Left ventricle myocardium inferior (tissue), 1 donor: Measurements from ENCODE around the gene CDH4. TPM values are rescaled to one million over a fixed set of nuclear protein-coding genes. Genes with fewer than 3 reads are reported as not detected.
"Not testable (repeated sequence)": the region's sequence is repeated elsewhere in the genome, so short reads cannot be mapped to it uniquely, and the experiment has no call there.

ENCODE experiments used
- DNase-seq: peaks from one replicate; pipeline ENCODE4 v3.0.0-alpha.2; 2020
- H3K27ac ChIP-seq: fragments of 200-600 bp; replicated peaks from 2 replicates; pipeline ENCODE4 v1.8.0; 2021
- H3K27me3 ChIP-seq: fragments of 200-600 bp; 2 replicates; pipeline ENCODE4 v1.8.0; 2021; ENCODE audit warnings: low read depth
- H3K36me3 ChIP-seq: fragments of 200-600 bp; 2 replicates; pipeline ENCODE4 v1.8.0; 2021
- H3K4me1 ChIP-seq: fragments of 200-600 bp; 2 replicates; pipeline ENCODE4 v1.8.0; 2021
- H3K4me3 ChIP-seq: fragments of 200-600 bp; 2 replicates; pipeline ENCODE4 v1.8.0; 2021; ENCODE audit warnings: mild to moderate bottlenecking, moderate library complexity
- H3K9me3 ChIP-seq: fragments of 200-600 bp; replicated peaks from 2 replicates; pipeline ENCODE4 v1.8.0; 2021
- CTCF ChIP-seq: fragments of 200-600 bp; IDR thresholded peaks from 2 replicates; pipeline ENCODE4 v1.8.0; 2021; ENCODE audit warnings: antibody characterized with exemption, mild to moderate bottlenecking, borderline replicate concordance
- intact Hi-C: fragments of 100-400 bp; cut with micrococcal nuclease; formaldehyde crosslinking; loops from one replicate; pipeline ENCODE4 v1.11.0; 2022
- total RNA-seq: library from RNA; stranded (reverse); fragmentation: NEBNext Ultra II Directional; extraction: Animal tissue kit (Norgen Biotek cat#: 25700); gene quantifications from one replicate; pipeline ENCODE4 v1.2.1, GENCODE V29; 2021
- donor health status: DM: no; HTN: yes; CAD: no; lungs with severe emphysema.

CDH4 gene
- total RNA-seq, 1 donor from 2014 or later, result 0.05 TPM

GRCh38 chr20:61982191-61982950, 730.3 kb downstream of the CDH4 start:
- Histone ChIP-seq H3K36me3 (peaks cover 43% of the 10 kb centered on the region), H3K4me1 (peaks cover 20% of the 10 kb centered on the region), H3K27me3 (no peaks in the 10 kb centered on the region), H3K4me3 (no peak overlapping the region), H3K9me3 (no peaks in the 10 kb centered on the region), H3K27ac (no peak overlapping the region)
- TF ChIP-seq CTCF, result no peak
- intact Hi-C loops, result no loop called here
- no peak for DNase-seq

GRCh38 chr20:61982951-61983315, 730.9 kb downstream of the CDH4 start:
- no peak for DNase-seq
- H3K4me3 ChIP-seq, result no peak overlapping the region
- H3K9me3 ChIP-seq, result no peaks in the 10 kb centered on the region
- no peaks in the 10 kb centered on the region for H3K27me3 ChIP-seq
- peaks cover 20% of the 10 kb centered on the region for H3K4me1 ChIP-seq
- intact Hi-C loops, result no loop called here
- H3K27ac ChIP-seq, result no peak overlapping the region
- H3K36me3 ChIP-seq, result peaks cover 47% of the 10 kb centered on the region
- TF ChIP-seq CTCF, result no peak

- Histone ChIP-seq H3K4me3 (no peak overlapping the region), H3K9me3 (no peaks in the 10 kb centered on the region), H3K27ac (no peak overlapping the region), H3K27me3 (no peaks in the 10 kb centered on the region), H3K36me3 (peaks cover 55% of the 10 kb centered on the region), H3K4me1 (peaks cover 20% of the 10 kb centered on the region)
- TF ChIP-seq CTCF, result no peak
- intact Hi-C loops, result no loop called here
- no peak for DNase-seq
Measured at GRCh38 chr20:61983965-61984364, 731.9 kb downstream of the CDH4 start.

- intact Hi-C loops, H3K27ac ChIP-seq, H3K9me3 ChIP-seq, DNase-seq, H3K4me3 ChIP-seq, H3K27me3 ChIP-seq: not testable (repeated sequence)
- peaks cover 20% of the 10 kb centered on the region for H3K4me1 ChIP-seq
- H3K36me3 ChIP-seq, result peaks cover 54% of the 10 kb centered on the region
Measured at GRCh38 chr20:61984431-61984830, 732.4 kb downstream of the CDH4 start.

- no peak for TF ChIP-seq CTCF
- DNase-seq, result no peak
- peaks cover 20% of the 10 kb centered on the region for H3K4me1 ChIP-seq
- H3K9me3 ChIP-seq, result no peaks in the 10 kb centered on the region
- H3K36me3 ChIP-seq, result peaks cover 57% of the 10 kb centered on the region
- H3K27ac ChIP-seq, result no peak overlapping the region
- H3K4me3 ChIP-seq, result no peak overlapping the region
- intact Hi-C loops, result no loop called here
- H3K27me3 ChIP-seq, result no peaks in the 10 kb centered on the region
Measured at GRCh38 chr20:61985096-61985495, 733.0 kb downstream of the CDH4 start.

- peaks cover 71% of the 10 kb centered on the region for H3K36me3 ChIP-seq
Measured at GRCh38 chr20:61986762-61987321, 734.8 kb downstream of the CDH4 start.

More at GRCh38 chr20:61986762-61987321, 734.8 kb downstream of the CDH4 start:
- Histone ChIP-seq H3K27ac (peak overlapping the region; percentile 52), H3K4me3 (no peak overlapping the region), H3K4me1 (peaks cover 16% of the 10 kb centered on the region), H3K27me3 (no peaks in the 10 kb centered on the region), H3K9me3 (peaks cover 11% of the 10 kb centered on the region)
- intact Hi-C loops, result no loop called here
- no peak for DNase-seq
- no peak for TF ChIP-seq CTCF
